AG09309 (cell line): Measurements from ENCODE around the gene TMEM255A.

Experiments
- DNase-seq: peaks from one replicate; pipeline ENCODE4 v3.0.0-alpha.2; 2010; ENCODE audit warnings: low read depth
- H3K4me3 ChIP-seq: 2 replicates; pipeline ENCODE4 v1.5.1; 2011; ENCODE audit warnings: mild to moderate bottlenecking, low read depth, low read length, moderate library complexity; ENCODE audit not compliant: control insufficient read depth
- TF ChIP-seq, protein P1 (sequence below): IDR thresholded peaks from 2 replicates; pipeline ENCODE4 v1.5.1; 2011; ENCODE audit warnings: mild to moderate bottlenecking, low read depth, low read length, inconsistent platforms; ENCODE audit not compliant: insufficient read depth, control insufficient read depth; ENCODE audit errors: missing control alignments

Gene TMEM255A

DNA sequence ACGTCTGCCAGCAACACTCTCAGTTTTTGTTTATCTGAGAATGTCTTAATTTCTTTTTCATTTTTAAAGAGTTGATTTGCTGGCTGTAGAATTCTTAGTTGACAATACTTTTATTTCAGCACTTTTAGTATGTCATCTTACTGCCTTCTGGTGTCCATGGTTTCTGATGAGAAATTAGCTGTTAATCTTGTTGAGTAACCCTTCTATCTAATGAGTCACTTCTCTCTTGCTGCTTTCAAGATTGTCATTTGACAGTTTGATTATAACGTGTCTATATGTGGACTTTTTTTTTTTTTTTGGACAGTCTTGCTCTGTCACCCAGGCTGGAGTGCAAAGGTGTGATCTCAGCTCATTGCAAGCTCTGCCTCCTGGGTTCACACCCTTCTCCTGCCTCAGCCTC is 24.0 kb upstream of the TMEM255A start:
- no peak for DNase-seq
- TF ChIP-seq, protein P1, sequence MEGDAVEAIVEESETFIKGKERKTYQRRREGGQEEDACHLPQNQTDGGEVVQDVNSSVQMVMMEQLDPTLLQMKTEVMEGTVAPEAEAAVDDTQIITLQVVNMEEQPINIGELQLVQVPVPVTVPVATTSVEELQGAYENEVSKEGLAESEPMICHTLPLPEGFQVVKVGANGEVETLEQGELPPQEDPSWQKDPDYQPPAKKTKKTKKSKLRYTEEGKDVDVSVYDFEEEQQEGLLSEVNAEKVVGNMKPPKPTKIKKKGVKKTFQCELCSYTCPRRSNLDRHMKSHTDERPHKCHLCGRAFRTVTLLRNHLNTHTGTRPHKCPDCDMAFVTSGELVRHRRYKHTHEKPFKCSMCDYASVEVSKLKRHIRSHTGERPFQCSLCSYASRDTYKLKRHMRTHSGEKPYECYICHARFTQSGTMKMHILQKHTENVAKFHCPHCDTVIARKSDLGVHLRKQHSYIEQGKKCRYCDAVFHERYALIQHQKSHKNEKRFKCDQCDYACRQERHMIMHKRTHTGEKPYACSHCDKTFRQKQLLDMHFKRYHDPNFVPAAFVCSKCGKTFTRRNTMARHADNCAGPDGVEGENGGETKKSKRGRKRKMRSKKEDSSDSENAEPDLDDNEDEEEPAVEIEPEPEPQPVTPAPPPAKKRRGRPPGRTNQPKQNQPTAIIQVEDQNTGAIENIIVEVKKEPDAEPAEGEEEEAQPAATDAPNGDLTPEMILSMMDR: no peak
- no peak overlapping the region for H3K4me3 ChIP-seq

DNA sequence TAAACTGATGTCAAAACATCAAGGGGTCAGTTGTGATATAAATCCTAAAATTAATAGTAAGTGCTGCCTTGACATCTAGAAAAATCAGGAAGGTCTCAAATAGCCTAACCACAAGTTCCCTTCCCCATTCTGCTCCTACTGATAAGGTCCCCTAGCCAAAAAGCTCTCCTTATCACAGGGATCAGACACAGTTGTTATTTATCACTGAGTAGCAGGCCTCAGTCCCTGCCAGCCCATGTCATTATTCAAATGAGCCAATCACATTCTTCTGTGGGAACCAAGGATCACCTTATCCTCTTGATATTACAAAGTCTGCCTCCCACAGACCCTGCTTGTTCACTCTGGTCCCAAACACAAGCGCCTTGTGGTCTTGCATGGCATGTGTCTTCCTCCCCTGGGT is 23.3 kb upstream of the TMEM255A start:
- TF ChIP-seq, protein P1: no peak
- no peak overlapping the region for H3K4me3 ChIP-seq
- DNase-seq: no peak

- H3K4me3 ChIP-seq: no peak overlapping the region
- DNase-seq: no peak
- TF ChIP-seq, protein P1: no peak
Measured at GRCh38 chrX:120334151-120334550, 22.9 kb upstream of the TMEM255A start.

DNA sequence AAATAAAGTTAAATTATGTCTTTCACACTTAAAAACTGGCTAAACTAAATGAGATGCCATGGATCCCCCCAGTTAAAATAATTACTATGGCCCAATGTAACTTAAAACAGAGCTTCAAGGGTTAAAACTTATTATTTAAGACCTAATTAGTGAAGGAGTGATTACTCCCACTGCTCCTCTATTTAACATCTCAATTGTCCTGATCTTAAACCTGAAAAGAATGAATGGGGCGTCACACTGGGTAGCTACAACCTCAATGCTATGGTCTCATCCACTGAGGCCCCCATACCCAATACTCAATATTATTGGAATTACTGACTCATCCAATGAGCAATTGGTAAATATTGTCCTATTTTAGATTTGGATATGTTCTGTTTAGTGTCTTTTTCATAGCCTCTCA is 21.1 kb upstream of the TMEM255A start:
- DNase-seq: no peak
- TF ChIP-seq, protein P1: no peak
- no peak overlapping the region for H3K4me3 ChIP-seq

DNA sequence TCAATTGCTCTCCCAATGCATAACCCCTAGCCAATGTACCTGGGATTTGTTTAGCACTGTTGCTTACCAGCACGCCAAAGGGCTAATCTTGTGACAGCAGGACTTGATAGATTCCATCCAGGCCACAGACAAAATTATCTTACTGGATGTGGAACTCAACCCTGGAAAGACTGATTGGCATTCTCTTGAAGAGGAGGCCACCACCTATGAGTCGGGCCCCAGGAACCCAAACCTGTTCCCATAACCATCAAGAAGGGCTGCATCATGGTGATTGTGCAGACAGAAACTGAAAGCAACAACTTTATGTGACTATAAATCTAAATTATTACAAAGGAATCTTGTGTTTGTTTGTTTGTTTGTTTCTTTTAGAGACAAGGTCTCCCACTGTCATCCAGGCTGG is 19.9 kb upstream of the TMEM255A start:
- no peak overlapping the region for H3K4me3 ChIP-seq
- no peak for DNase-seq
- TF ChIP-seq, protein P1: no peak

DNA sequence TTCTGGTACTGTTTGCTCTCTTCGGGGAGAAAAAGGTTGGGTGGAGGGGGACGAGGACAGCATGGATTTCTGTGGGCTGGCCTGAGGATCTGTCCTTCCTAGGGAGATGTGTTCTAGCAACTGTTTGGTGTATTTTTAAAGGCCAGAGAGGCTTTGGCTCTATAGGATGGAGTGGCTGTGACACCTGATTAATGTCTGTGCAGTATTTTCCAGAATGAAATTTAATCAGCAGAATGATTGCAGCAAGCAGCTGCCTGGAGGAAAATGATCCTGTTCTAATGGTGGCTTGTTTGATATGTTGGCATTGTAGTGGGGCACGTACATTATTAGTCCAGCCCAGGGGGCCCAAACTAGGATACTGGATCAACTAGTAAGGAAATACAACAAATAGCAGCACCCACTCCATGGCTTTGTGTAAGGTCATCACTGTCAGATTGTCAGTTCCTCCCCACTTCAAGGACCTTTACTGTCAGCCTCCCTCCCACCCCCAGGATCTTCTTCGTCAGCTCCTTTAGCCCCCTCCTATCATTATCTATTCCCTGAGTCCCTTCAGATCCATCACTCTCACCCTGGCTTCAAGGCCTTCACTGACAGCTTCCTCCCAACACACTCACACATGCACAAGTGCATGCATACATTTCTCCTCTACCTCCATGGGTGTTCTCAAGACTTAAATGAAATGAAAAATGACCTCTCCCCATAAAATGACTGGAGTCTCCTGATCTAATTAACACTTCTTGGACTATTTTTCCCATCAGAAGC is 10.4 kb upstream of the TMEM255A start:
- no peak for DNase-seq
- TF ChIP-seq, protein P1: no peak
- H3K4me3 ChIP-seq: no peak overlapping the region
